ENCODE measurements around the gene HIF1A.
A peak's percentile ranks its signal among the peaks of the same experiment; 100 is the strongest.

The HIF1A gene

DNA sequence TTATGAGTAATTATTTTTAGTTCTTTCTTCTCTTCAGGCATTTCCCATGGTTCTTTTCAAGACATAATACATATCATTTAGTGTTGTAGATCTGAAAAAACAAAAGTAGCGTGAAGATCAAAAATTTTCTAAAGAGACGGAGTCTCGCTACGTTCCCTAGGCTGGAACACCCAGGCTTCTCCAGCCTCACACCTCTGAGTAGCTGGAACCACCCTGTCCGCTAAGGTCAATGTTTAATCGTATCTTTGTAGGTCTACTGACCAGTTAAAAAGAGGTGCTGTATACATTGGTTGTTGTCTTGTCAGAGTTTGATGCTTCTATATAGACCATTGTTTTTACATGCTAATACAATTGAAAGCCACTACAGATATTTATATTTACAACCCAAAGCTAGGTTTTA is 1.3 kb upstream of the HIF1A start:
- CTCF ChIA-PET, result no interaction called here
- POLR2A ChIA-PET, result interaction anchor here (1.0 kb wide), 1 partner anchor 67 kb away, joined by 3 read pairs; no protein-coding TSS in a partner anchor
- no peak for DNase-seq (ENCODE audit: extremely low spot score)
- no peak for TF ChIP-seq NFRKB (IDR thresholded peaks at IDR 0.05)
- no peak for TF ChIP-seq CTBP1 (IDR thresholded peaks at IDR 0.05; ENCODE audit: borderline replicate concordance)
- TF ChIP-seq FOXA1 (IDR thresholded peaks at IDR 0.05), result no peak
- TF ChIP-seq FOXK2 (IDR thresholded peaks at IDR 0.05), result no peak

DNA sequence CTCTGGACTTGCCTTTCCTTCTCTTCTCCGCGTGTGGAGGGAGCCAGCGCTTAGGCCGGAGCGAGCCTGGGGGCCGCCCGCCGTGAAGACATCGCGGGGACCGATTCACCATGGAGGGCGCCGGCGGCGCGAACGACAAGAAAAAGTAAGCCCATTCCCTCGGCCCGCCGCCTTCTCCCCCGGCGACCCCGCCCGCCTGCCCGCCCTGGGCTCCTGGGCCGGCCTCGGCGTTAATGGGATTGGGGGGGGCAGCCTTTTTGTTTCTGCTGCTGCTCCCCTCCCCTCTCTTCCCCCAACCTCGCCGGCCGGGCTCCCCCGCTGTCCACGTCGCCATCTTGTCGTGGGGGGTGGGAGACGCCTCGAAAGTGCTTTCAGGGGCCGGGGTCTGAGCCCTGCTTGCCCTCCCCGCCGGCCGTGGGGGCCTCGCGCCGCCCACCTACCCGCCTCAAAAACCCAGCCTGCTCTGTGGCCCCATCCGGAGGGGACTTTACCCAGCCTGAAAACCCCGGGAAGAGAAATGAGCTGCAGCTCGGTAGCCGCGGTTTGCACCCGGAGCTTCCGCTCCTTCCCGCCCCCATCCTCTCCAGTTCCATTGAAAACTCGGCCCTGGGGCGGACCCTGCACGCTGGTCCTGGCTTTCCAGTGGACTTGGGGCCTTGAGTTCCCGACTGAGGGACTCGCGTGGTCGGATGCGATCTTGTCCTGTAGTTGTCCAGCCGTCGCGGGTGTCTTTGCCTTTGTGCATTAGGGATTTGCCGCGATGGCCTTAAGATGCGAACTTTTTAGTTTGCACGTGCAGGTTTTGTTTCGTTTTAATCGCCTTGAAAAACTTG is 598 bp downstream of the HIF1A start:
- TF ChIP-seq SUZ12 (IDR thresholded peaks at IDR 0.05) (no peak), NFRKB (IDR thresholded peaks at IDR 0.05) (no peak), L3MBTL2 (conservative IDR thresholded peaks at IDR 0.05) (peak; percentile 7; the same call in 1 of the 2 replicates), FOXM1 (IDR thresholded peaks at IDR 0.05; ENCODE audit: borderline replicate concordance) (no peak), FOXK2 (IDR thresholded peaks at IDR 0.05) (no peak)
- peak; percentile 46 for DNase-seq (ENCODE audit: extremely low spot score)
- CTCF ChIA-PET, result no interaction called here
- POLR2A ChIA-PET, result interaction anchor here (0.6 to 1.9 kb wide), 22 partner anchors 14 to 365 kb away, joined by 3 to 19 read pairs (median 3); partner anchors contain the start of gene SNAPC1

DNA sequence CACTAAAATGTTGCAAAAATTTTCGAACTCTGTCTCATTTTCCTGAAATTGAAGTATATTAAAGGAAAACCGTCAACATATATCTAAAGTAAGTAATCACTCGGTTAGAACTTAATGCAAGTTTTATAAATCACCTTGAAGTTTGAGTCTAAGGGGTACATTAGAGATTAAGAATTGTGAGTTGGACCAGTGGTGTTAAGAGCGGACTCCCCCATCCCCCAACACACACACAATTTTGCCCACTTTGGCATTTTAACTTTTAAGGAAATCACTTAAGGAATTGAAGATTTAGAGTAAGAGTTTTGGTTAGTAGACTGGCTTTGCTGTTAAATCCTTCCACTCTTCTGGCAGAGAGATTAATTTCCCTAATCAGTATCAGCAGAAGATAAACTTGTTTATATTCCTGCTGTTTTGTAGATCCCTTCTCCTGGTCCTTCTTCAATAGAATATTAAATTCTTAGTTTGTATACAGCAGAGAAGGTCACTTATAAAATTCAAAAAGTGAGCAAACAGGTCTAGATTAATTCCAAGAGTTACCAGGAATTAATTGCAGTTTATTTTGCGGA is 1.5 kb downstream of the HIF1A start:
- TF ChIP-seq NFRKB (IDR thresholded peaks at IDR 0.05), result no peak
- TF ChIP-seq SUZ12 (IDR thresholded peaks at IDR 0.05), result no peak
- no peak for TF ChIP-seq HDGF (IDR thresholded peaks at IDR 0.05; ENCODE audit: borderline replicate concordance)
- TF ChIP-seq SP1 (IDR thresholded peaks at IDR 0.05), result no peak
- no peak for TF ChIP-seq ELF4 (IDR thresholded peaks at IDR 0.05)
- no peak for TF ChIP-seq PKNOX1 (IDR thresholded peaks at IDR 0.05)
- TF ChIP-seq BHLHE40 (IDR thresholded peaks at IDR 0.05; ENCODE audit: borderline replicate concordance), result no peak
- TF ChIP-seq FOXM1 (IDR thresholded peaks at IDR 0.05; ENCODE audit: borderline replicate concordance), result no peak
- TF ChIP-seq CTBP1 (IDR thresholded peaks at IDR 0.05; ENCODE audit: borderline replicate concordance), result no peak
- no peak for TF ChIP-seq ZNF384 (IDR thresholded peaks at IDR 0.05)
- no peak for TF ChIP-seq LEF1 (IDR thresholded peaks at IDR 0.05; ENCODE audit: borderline replicate concordance)
- no peak for TF ChIP-seq L3MBTL2 (conservative IDR thresholded peaks at IDR 0.05)
- no peak for TF ChIP-seq FOXA1 (IDR thresholded peaks at IDR 0.05)
- no peak for TF ChIP-seq TARDBP (IDR thresholded peaks at IDR 0.05)
- no peak for TF ChIP-seq FOXK2 (IDR thresholded peaks at IDR 0.05)
- no peak for TF ChIP-seq ARNT (IDR thresholded peaks at IDR 0.05)
- DNase-seq (ENCODE audit: extremely low spot score), result no peak
- ChIA-PET POLR2A (interaction anchor here (0.8 to 2.8 kb wide), 3 partner anchors 18 to 65 kb away, joined by 4 to 9 read pairs (median 6); partner anchors contain the start of gene SNAPC1), CTCF (interaction anchor here (0.6 to 1.2 kb wide), 2 partner anchors 23 to 132 kb away, joined by 3 read pairs; no protein-coding TSS in a partner anchor)

DNA sequence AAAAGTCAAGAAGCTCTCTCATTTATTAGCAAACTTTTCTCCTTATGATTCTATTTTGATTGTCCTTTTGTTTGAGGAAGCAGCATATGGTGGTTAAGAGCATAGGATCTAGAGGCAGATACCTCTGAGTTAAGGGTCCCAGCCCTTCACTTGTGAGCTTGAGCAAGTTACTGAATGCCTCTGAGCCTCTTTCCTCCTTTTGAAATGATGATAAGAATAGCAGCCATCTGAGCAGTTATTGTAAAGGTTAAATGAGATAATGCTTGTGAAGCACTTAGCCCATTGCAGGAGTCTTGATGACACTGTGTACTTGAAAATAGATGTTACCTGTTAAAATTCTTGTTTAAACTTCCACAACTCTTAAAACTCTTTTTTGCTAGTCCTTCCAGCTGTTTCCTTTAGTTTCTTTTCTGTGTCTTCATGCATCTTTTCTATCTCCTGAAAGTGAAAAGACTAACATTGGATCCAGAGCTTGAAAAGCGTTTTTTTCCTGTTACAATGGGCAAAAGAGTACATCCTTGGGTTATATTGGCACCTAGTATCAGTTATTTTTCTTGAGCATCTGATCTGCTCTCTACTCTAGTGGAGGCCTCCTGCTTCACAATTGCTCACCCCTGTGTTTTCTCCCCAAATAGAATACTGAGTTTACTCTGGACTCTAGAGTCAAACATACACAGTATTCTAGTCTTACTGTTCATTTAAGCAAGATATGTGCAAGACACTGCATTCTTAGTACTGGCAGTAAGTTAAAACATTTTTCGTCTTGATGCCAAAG is 3.1 kb downstream of the HIF1A start:
- no peak for TF ChIP-seq PKNOX1 (IDR thresholded peaks at IDR 0.05)
- TF ChIP-seq ZNF384 (IDR thresholded peaks at IDR 0.05), result no peak
- no peak for TF ChIP-seq SP1 (IDR thresholded peaks at IDR 0.05)
- TF ChIP-seq FOXM1 (IDR thresholded peaks at IDR 0.05; ENCODE audit: borderline replicate concordance), result no peak
- TF ChIP-seq FOXA1 (IDR thresholded peaks at IDR 0.05), result no peak
- TF ChIP-seq HDGF (IDR thresholded peaks at IDR 0.05; ENCODE audit: borderline replicate concordance), result no peak
- TF ChIP-seq ELF4 (IDR thresholded peaks at IDR 0.05), result no peak
- no peak for TF ChIP-seq TARDBP (IDR thresholded peaks at IDR 0.05)
- TF ChIP-seq SUZ12 (IDR thresholded peaks at IDR 0.05), result no peak
- TF ChIP-seq LEF1 (IDR thresholded peaks at IDR 0.05; ENCODE audit: borderline replicate concordance), result no peak
- no peak for TF ChIP-seq FOXK2 (IDR thresholded peaks at IDR 0.05)
- no peak for TF ChIP-seq CTBP1 (IDR thresholded peaks at IDR 0.05; ENCODE audit: borderline replicate concordance)
- TF ChIP-seq BHLHE40 (IDR thresholded peaks at IDR 0.05; ENCODE audit: borderline replicate concordance), result no peak
- no peak for TF ChIP-seq ARNT (IDR thresholded peaks at IDR 0.05)
- POLR2A ChIA-PET, result interaction anchor here (1.4 to 2.8 kb wide), 3 partner anchors 16 to 63 kb away, joined by 5 to 9 read pairs (median 6); partner anchors contain the start of gene SNAPC1
- DNase-seq (ENCODE audit: extremely low spot score), result no peak
- CTCF ChIA-PET, result interaction anchor here (1.5 kb wide), 1 partner anchor 17 kb away, joined by 4 read pairs; no protein-coding TSS in a partner anchor

DNA sequence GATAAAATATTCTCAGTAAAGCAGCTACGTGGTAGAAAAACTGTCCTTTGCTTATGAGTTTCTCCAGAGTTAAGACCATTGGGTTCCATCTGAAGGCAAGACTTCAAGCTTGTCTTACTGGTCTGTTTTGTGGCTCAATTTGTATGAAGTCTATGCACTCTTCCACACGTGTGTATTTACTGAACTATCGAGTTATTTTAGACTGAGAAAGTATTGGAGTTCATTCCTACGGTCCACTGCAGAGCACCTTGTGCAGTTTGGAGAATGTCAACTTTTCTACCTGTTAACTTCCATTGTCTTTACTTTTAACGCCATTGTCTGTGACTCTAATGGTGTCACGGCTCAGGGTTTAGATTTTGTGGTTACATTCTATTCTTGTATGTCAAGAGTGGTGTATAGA is 3.7 kb downstream of the HIF1A start:
- ChIA-PET CTCF (no interaction called here), POLR2A (interaction anchor here (1.8 to 2.8 kb wide), 2 partner anchors 16 to 63 kb away, joined by 5 to 9 read pairs; partner anchors contain the start of gene SNAPC1)
- no peak for TF ChIP-seq L3MBTL2 (conservative IDR thresholded peaks at IDR 0.05)
- TF ChIP-seq PKNOX1 (IDR thresholded peaks at IDR 0.05), result no peak
- TF ChIP-seq CTBP1 (IDR thresholded peaks at IDR 0.05; ENCODE audit: borderline replicate concordance), result no peak
- TF ChIP-seq HDGF (IDR thresholded peaks at IDR 0.05; ENCODE audit: borderline replicate concordance), result no peak
- no peak for DNase-seq (ENCODE audit: extremely low spot score)

Measured in HEK293T (cell line).